HepG2 (cell line): Measurements from ENCODE around the gene TFDP2. TPM values are rescaled to one million over a fixed set of nuclear protein-coding genes. Genes with fewer than 3 reads are reported as not detected.

Source experiments
- ATAC-seq: fragments of 200-7000 bp; cut with Tn5 transposase; 3 replicates; pipeline ENCODE4 v1.9.1; 2020; ENCODE audit warnings: mild to moderate bottlenecking, moderate library complexity
- BruUV-seq: library from RNA; stranded (reverse); fragments of 400-500 nt; replicated peaks from 2 replicates; lab custom pipeline; 2021; lab: Mats Ljungman, UMichigan
- CTCF ChIA-PET: fragments of 300-600 bp; formaldehyde crosslinking; extraction: SDS; loops from one replicate; lab custom pipeline; 2021; ENCODE audit warnings: low total read pairs, inconsistent platforms, low intra/inter-chr PET ratio; lab: Yijun Ruan, JAX
- POLR2A ChIA-PET: fragments of 350-600 bp; sonication (Branson Sonifier 250); formaldehyde crosslinking; loops from one replicate; lab custom pipeline; 2020; ENCODE audit warnings: antibody characterized with exemption, inconsistent platforms; lab: Yijun Ruan, JAX
- DNase-seq: peaks from one replicate; pipeline ENCODE4 v3.0.0-alpha.2; 2015; ENCODE audit warnings: low spot score
- FAIRE-seq: peaks from 3 replicates; lab custom pipeline; 2011; peaks lifted over from hg19 to GRCh38; lab: Jason Lieb, UNC
- H2AFZ ChIP-seq: one replicate; pipeline ENCODE4 v1.6.1; 2011; ENCODE audit warnings: low read length, inconsistent platforms
- H3K27ac ChIP-seq: fragments of 300-600 bp; 3 replicates; pipeline ENCODE4 v1.8.0; 2011; ENCODE audit warnings: mixed run types, mild to moderate bottlenecking, mixed read lengths, low read length, inconsistent platforms; ENCODE audit not compliant: insufficient read depth; ENCODE audit errors: extremely low read length
- H3K27me3 ChIP-seq, 2 experiments: fragments of 200-600 bp in 1 of 2; 2 replicates in 1 of 2; 3 replicates in 1 of 2; pipeline versions ENCODE4 v1.6.0 to v1.8.0; 2011; ENCODE audit warnings: low read length in 2 of 2, mild to moderate bottlenecking in 2 of 2, moderate library complexity in 2 of 2, inconsistent platforms in 1 of 2; ENCODE audit not compliant: insufficient read depth in 2 of 2, control insufficient read depth in 1 of 2
- H3K36me3 ChIP-seq, 2 experiments: fragments of 200-600 bp in 1 of 2; replicated peaks in 1 of 2; 2 replicates in 1 of 2; 3 replicates in 1 of 2; pipeline versions ENCODE4 v1.5.1 to v1.8.0; 2011; ENCODE audit warnings: low read length in 2 of 2, inconsistent platforms in 1 of 2; ENCODE audit not compliant: insufficient read depth in 2 of 2, control insufficient read depth in 1 of 2
- H3K4me1 ChIP-seq: 2 replicates; pipeline ENCODE4 v1.5.1; 2012; ENCODE audit warnings: low read length, inconsistent platforms; ENCODE audit not compliant: insufficient read depth
- H3K4me2 ChIP-seq: 2 replicates; pipeline ENCODE4 v1.6.0; 2011; ENCODE audit warnings: low read depth, low read length, inconsistent platforms
- H3K4me3 ChIP-seq, 3 experiments: fragments of 200-600 bp in 1 of 3; sonication (generic), shearing (Covaris generic) in 1 of 3; replicated peaks in 1 of 3; 2 replicates each; pipeline ENCODE4 v1.5.1; 2011 to 2016; ENCODE audit warnings: low read length in 3 of 3, inconsistent platforms in 2 of 3, low read depth in 2 of 3, mild to moderate bottlenecking in 2 of 3, control low read depth in 1 of 3, mixed read lengths in 1 of 3; ENCODE audit not compliant: insufficient read depth in 1 of 3
- H3K79me2 ChIP-seq: one replicate; pipeline ENCODE4 v1.6.1; 2011; ENCODE audit warnings: low read length, inconsistent platforms; ENCODE audit not compliant: insufficient read depth
- H3K9ac ChIP-seq: 2 replicates; pipeline ENCODE4 v1.6.0; 2011; ENCODE audit warnings: mild to moderate bottlenecking, low read depth, low read length, inconsistent platforms; ENCODE audit not compliant: insufficient read depth
- H3K9me3 ChIP-seq: 2 replicates; pipeline ENCODE4 v1.5.1; 2012; ENCODE audit warnings: mild to moderate bottlenecking, low read length
- H4K20me1 ChIP-seq: 2 replicates; pipeline ENCODE4 v1.6.0; 2011; ENCODE audit warnings: inconsistent platforms, mild to moderate bottlenecking, low read length, moderate library complexity; ENCODE audit not compliant: insufficient read depth
- ARNT ChIP-seq: fragments of 450-650 bp; IDR thresholded peaks from 2 replicates; pipeline ENCODE4 v1.6.1; 2017
- CEBPZ ChIP-seq: IDR thresholded peaks from 2 replicates; pipeline ENCODE4 v1.6.1; 2012; ENCODE audit warnings: low read length, improper control_type of control experiment
- EZH2 ChIP-seq: conservative IDR thresholded peaks from 2 replicates; pipeline ENCODE4 v1.6.1; 2012; ENCODE audit warnings: mild to moderate bottlenecking, low read depth, low read length, moderate library complexity
- KLF13 ChIP-seq: sonication (generic); formaldehyde crosslinking; IDR thresholded peaks from 2 replicates; pipeline ENCODE4 v1.4.0; 2020; ENCODE audit warnings: mild to moderate bottlenecking, missing genetic modification reagents
- MEF2D ChIP-seq: sonication (generic); formaldehyde crosslinking; IDR thresholded peaks from 2 replicates; pipeline ENCODE4 v1.5.1; 2020; ENCODE audit warnings: mild to moderate bottlenecking, missing genetic modification reagents
- NONO ChIP-seq, 2 experiments: fragments of 450-650 bp in 1 of 2; sonication (generic) in 1 of 2; formaldehyde crosslinking in 1 of 2; IDR thresholded peaks in 1 of 2; conservative IDR thresholded peaks in 1 of 2; 2 replicates each; pipeline versions ENCODE4 v1.6.1 to v1.8.0; 2017 to 2022; ENCODE audit warnings: mild to moderate bottlenecking in 1 of 2, missing genetic modification reagents in 1 of 2, moderate library complexity in 1 of 2
- POGK ChIP-seq: sonication (generic); formaldehyde crosslinking; conservative IDR thresholded peaks from 2 replicates; pipeline ENCODE4 v1.8.0; 2022; ENCODE audit warnings: mild to moderate bottlenecking, moderate library complexity, missing genetic modification reagents
- SMARCC2 ChIP-seq: fragments of 450-650 bp; IDR thresholded peaks from 2 replicates; pipeline ENCODE4 v1.6.1; 2017; ENCODE audit warnings: antibody characterized with exemption, mild to moderate bottlenecking
- TBX2 ChIP-seq: sonication (generic); formaldehyde crosslinking; IDR thresholded peaks from 2 replicates; pipeline ENCODE4 v1.5.0; 2020; ENCODE audit warnings: missing genetic modification reagents, mild to moderate bottlenecking, borderline replicate concordance
- TBX3 ChIP-seq: fragments of 450-650 bp; IDR thresholded peaks from 2 replicates; pipeline ENCODE4 v1.6.1; 2017; ENCODE audit warnings: antibody characterized with exemption, mild to moderate bottlenecking, inconsistent platforms, borderline replicate concordance
- THYN1 ChIP-seq: sonication (generic); formaldehyde crosslinking; IDR thresholded peaks from 2 replicates; pipeline ENCODE4 v1.8.1; 2023; ENCODE audit warnings: low read depth, mild to moderate bottlenecking, moderate library complexity, missing genetic modification reagents, borderline replicate concordance
- ZBTB7B ChIP-seq: sonication (generic); formaldehyde crosslinking; IDR thresholded peaks from 2 replicates; pipeline ENCODE4 v1.4.0; 2020; ENCODE audit warnings: missing genetic modification reagents
- ZNF446 ChIP-seq: sonication (generic); formaldehyde crosslinking; IDR thresholded peaks from 2 replicates; pipeline ENCODE4 v1.5.0; 2020; ENCODE audit warnings: mild to moderate bottlenecking, missing genetic modification reagents
- ZNF703 ChIP-seq: sonication (generic); formaldehyde crosslinking; IDR thresholded peaks from 2 replicates; pipeline ENCODE4 v1.5.1; 2020; ENCODE audit warnings: missing genetic modification reagents, mild to moderate bottlenecking, moderate library complexity, borderline replicate concordance
- WGBS: methylation state at CpG from one replicate; pipeline ENCODE4 v1.1.6; 2017; ENCODE audit warnings: low lambda C conversion rate; 5-methylcytosine and 5-hydroxymethylcytosine counted together
- in situ Hi-C: cut with HindIII; loops from 2 replicates; pipeline ENCODE4 v1.10.0; 2017; ENCODE audit warnings: low pct_unique_long_range_greater_than_20kb; ENCODE audit not compliant: extremely low pct_ligation_motif_present
- intact Hi-C: fragments of 100-400 bp; cut with micrococcal nuclease; formaldehyde crosslinking; loops from one replicate; pipeline ENCODE4 v1.10.0; 2022; ENCODE audit not compliant: unreplicated experiment
- polyA plus RNA-seq, 8 experiments: library from polyadenylated mRNA; depleted of rRNA in 3 of 8; stranded (reverse) in 7 of 8; unstranded in 1 of 8; fragments of >200 nt; fragmentation: Illumina TruSeq in 4 of 8; extraction: Trizol in 4 of 8; gene quantifications; 2 replicates each; pipeline versions ENCODE4 v1.2.1 to v1.2.3, GENCODE V29; 2011 to 2016; ENCODE audit warnings: low read depth in 4 of 8, missing spikeins in 1 of 8, mixed read lengths in 1 of 8; ENCODE audit not compliant: insufficient read depth in 1 of 8
- total RNA-seq, 5 experiments: library from RNA; depleted of rRNA; stranded (reverse); fragments of >200 nt; fragmentation: Illumina TruSeq; extraction: Trizol; gene quantifications; 2 replicates each; pipeline ENCODE4 v1.2.3, GENCODE V29; 2016; ENCODE audit warnings: low read depth in 1 of 5
- TF ChIP-seq, protein P1 (sequence below): IDR thresholded peaks from 2 replicates; pipeline ENCODE4 v1.6.1; 2016; ENCODE audit warnings: low read depth, missing genetic modification reagents, missing compliant biosample characterization

Gene TFDP2
- total and polyA plus RNA-seq, 2 of the 13 experiments (the other 11 are each of a cell fraction or from before 2014, with no cell fraction given), result 17.9 to 37.4 TPM

- no peaks in the 10 kb centered on the region for H3K4me1 ChIP-seq
- H3K4me3 ChIP-seq, result no peak overlapping the region
- WGBS, result 97% methylated on average over 1 of the region's 1 CpG
- H3K79me2 ChIP-seq, result no peaks in the 10 kb centered on the region
- H3K27me3 ChIP-seq, result no peaks in the 10 kb centered on the region
- intact Hi-C loops (no loop called here), in situ Hi-C loops (no loop called here)
- DNase-seq, result no peak
- H4K20me1 ChIP-seq, result no peaks in the 10 kb centered on the region
- no peak for ATAC-seq
- no TSS peak for BruUV-seq
- CTCF ChIA-PET, result no interaction called here
- no peak overlapping the region for H3K4me2 ChIP-seq
- no peaks in the 10 kb centered on the region for H3K9me3 ChIP-seq
- H3K27ac ChIP-seq, result no peak overlapping the region
- H3K36me3 ChIP-seq, result peaks cover 1 to 7% of the 10 kb centered on the region in 2 experiments
- H3K9ac ChIP-seq, result no peak overlapping the region
- H2AFZ ChIP-seq, result no peak overlapping the region
- POLR2A ChIA-PET, result no interaction called here
- FAIRE-seq, result no peak
- no peak for TF ChIP-seq THYN1 (CRISPR knock-in tag)
- TF ChIP-seq, protein P1, sequence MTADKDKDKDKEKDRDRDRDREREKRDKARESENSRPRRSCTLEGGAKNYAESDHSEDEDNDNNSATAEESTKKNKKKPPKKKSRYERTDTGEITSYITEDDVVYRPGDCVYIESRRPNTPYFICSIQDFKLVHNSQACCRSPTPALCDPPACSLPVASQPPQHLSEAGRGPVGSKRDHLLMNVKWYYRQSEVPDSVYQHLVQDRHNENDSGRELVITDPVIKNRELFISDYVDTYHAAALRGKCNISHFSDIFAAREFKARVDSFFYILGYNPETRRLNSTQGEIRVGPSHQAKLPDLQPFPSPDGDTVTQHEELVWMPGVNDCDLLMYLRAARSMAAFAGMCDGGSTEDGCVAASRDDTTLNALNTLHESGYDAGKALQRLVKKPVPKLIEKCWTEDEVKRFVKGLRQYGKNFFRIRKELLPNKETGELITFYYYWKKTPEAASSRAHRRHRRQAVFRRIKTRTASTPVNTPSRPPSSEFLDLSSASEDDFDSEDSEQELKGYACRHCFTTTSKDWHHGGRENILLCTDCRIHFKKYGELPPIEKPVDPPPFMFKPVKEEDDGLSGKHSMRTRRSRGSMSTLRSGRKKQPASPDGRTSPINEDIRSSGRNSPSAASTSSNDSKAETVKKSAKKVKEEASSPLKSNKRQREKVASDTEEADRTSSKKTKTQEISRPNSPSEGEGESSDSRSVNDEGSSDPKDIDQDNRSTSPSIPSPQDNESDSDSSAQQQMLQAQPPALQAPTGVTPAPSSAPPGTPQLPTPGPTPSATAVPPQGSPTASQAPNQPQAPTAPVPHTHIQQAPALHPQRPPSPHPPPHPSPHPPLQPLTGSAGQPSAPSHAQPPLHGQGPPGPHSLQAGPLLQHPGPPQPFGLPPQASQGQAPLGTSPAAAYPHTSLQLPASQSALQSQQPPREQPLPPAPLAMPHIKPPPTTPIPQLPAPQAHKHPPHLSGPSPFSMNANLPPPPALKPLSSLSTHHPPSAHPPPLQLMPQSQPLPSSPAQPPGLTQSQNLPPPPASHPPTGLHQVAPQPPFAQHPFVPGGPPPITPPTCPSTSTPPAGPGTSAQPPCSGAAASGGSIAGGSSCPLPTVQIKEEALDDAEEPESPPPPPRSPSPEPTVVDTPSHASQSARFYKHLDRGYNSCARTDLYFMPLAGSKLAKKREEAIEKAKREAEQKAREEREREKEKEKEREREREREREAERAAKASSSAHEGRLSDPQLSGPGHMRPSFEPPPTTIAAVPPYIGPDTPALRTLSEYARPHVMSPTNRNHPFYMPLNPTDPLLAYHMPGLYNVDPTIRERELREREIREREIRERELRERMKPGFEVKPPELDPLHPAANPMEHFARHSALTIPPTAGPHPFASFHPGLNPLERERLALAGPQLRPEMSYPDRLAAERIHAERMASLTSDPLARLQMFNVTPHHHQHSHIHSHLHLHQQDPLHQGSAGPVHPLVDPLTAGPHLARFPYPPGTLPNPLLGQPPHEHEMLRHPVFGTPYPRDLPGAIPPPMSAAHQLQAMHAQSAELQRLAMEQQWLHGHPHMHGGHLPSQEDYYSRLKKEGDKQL (CRISPR knock-in tag), result no peak
- no peak for TF ChIP-seq ARNT
- no peak for TF ChIP-seq ZNF703 (CRISPR knock-in tag)
- TF ChIP-seq TBX2, result no peak
- no peak for TF ChIP-seq TBX3
- no peak for TF ChIP-seq KLF13
- TF ChIP-seq ZNF446, result no peak
- no peak for TF ChIP-seq ZBTB7B (CRISPR knock-in tag)
- no peak for TF ChIP-seq SMARCC2
- TF ChIP-seq NONO (IDR thresholded peaks at IDR 0.05), result no peak
- no peak for TF ChIP-seq NONO (CRISPR knock-in tag; conservative IDR thresholded peaks at IDR 0.05)
- no peak for TF ChIP-seq MEF2D
- TF ChIP-seq EZH2, result no peak
- TF ChIP-seq POGK (CRISPR knock-in tag), result no peak
- no peak for TF ChIP-seq CEBPZ
These were observed 26.1 kb upstream of the TFDP2 start for GRCh38 chr3:142175478-142175877.
